Neutrophil (primary cell): ENCODE results near the gene DEPDC5.

ENCODE experiments used
- H3K27ac ChIP-seq: fragments of 200-600 bp; sonication (generic); 2 replicates; pipeline ENCODE4 v1.5.1; 2016; ENCODE audit warnings: mild to moderate bottlenecking, moderate library complexity
- H3K27me3 ChIP-seq: fragments of 200-600 bp; sonication (generic); 2 replicates; pipeline ENCODE4 v1.6.0; 2016; ENCODE audit warnings: mild to moderate bottlenecking
- H3K36me3 ChIP-seq: fragments of 200-600 bp; sonication (generic); 2 replicates; pipeline ENCODE4 v1.5.1; 2017
- H3K4me1 ChIP-seq, 2 experiments: fragments of 200-600 bp in 1 of 2; sonication (generic) in 1 of 2; 1 replicate in 1 of 2; 2 replicates in 1 of 2; pipeline versions ENCODE4 v1.5.1 to v1.6.1; 2013 to 2016; ENCODE audit warnings: low read depth in 1 of 2, low read length in 1 of 2, mild to moderate bottlenecking in 1 of 2, moderate library complexity in 1 of 2; ENCODE audit not compliant: control insufficient read depth in 1 of 2, insufficient read depth in 1 of 2
- H3K4me3 ChIP-seq, 2 experiments: fragments of 200-600 bp in 1 of 2; sonication (generic) in 1 of 2; 1 replicate in 1 of 2; 2 replicates in 1 of 2; pipeline ENCODE4 v1.5.1; 2013 to 2016; ENCODE audit warnings: low read depth in 1 of 2, low read length in 1 of 2, mild to moderate bottlenecking in 1 of 2, moderate library complexity in 1 of 2
- H3K9me3 ChIP-seq: fragments of 200-600 bp; sonication (generic); 2 replicates; pipeline ENCODE4 v1.5.1; 2016
- TF ChIP-seq, protein P1 (sequence below): fragments of 200-600 bp; sonication (generic); IDR thresholded peaks from 2 replicates; pipeline ENCODE4 v1.5.1; 2016; ENCODE audit warnings: antibody characterized with exemption

Gene DEPDC5

DNA sequence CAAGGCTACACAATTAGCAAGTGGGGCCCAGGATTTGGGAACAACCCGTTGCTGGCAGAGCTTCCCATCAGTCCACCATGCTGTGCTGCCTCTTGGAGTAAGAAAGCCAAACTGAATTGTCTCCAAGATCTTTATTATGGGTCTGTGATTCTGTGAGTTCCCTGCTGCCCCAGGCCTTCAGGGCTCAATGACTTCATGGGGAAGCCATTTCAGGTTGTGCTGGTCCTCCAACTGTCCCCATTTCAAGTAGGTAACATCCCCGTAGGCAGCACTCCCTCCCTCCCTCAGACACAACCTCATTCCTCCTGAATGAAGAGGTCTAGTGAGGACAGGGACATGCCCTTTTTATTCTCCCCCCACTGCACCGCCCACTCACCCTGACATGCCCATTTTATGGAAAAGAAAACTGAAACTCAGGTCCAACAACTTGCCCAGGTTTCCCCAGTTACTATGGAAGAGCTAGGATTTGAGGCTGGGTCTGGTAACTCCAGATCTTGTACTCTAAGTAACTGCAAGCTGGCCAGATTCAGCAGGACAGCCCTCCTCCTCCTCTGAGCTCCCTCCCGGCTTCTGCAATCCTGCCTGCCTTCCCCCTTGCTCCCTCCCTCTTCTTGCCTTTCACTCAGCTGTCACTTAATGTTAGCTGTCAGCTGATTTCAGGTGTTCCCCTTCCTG is 182.3 kb downstream of the DEPDC5 start:
- TF ChIP-seq, protein P1, sequence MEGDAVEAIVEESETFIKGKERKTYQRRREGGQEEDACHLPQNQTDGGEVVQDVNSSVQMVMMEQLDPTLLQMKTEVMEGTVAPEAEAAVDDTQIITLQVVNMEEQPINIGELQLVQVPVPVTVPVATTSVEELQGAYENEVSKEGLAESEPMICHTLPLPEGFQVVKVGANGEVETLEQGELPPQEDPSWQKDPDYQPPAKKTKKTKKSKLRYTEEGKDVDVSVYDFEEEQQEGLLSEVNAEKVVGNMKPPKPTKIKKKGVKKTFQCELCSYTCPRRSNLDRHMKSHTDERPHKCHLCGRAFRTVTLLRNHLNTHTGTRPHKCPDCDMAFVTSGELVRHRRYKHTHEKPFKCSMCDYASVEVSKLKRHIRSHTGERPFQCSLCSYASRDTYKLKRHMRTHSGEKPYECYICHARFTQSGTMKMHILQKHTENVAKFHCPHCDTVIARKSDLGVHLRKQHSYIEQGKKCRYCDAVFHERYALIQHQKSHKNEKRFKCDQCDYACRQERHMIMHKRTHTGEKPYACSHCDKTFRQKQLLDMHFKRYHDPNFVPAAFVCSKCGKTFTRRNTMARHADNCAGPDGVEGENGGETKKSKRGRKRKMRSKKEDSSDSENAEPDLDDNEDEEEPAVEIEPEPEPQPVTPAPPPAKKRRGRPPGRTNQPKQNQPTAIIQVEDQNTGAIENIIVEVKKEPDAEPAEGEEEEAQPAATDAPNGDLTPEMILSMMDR = no peak
- Histone ChIP-seq H3K4me1 (peaks cover 13 to 22% of the 10 kb centered on the region in 2 experiments), H3K36me3 (no peaks in the 10 kb centered on the region), H3K27ac (no peak overlapping the region), H3K9me3 (no peaks in the 10 kb centered on the region), H3K4me3 (no peak overlapping the region), H3K27me3 (no peaks in the 10 kb centered on the region)

DNA sequence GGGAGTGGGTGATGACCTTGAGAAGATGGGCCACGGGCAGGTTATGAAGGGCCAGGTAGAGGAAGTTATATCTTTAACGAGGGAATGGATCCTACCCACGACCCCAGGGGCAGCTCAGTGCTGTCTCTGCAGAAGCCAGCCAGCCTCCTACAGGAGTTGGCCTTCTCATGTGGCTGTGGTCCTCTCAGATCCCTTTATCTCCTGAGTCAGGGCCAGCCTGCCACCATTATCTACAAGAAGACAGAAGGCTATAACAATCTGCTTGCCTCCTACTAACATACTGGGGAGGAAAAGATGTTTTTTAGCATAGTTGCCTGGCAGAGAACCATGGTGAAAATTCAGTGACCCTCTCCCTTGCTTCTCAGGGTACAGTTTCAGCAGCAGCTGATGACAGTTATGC is 183.5 kb downstream of the DEPDC5 start:
- no peak overlapping the region for H3K4me3 ChIP-seq
- TF ChIP-seq, protein P1 = no peak
- H3K36me3 ChIP-seq = no peaks in the 10 kb centered on the region
- no peak overlapping the region for H3K27ac ChIP-seq
- no peaks in the 10 kb centered on the region for H3K9me3 ChIP-seq
- H3K27me3 ChIP-seq = no peaks in the 10 kb centered on the region
- H3K4me1 ChIP-seq = peaks cover 13 to 24% of the 10 kb centered on the region in 2 experiments

DNA sequence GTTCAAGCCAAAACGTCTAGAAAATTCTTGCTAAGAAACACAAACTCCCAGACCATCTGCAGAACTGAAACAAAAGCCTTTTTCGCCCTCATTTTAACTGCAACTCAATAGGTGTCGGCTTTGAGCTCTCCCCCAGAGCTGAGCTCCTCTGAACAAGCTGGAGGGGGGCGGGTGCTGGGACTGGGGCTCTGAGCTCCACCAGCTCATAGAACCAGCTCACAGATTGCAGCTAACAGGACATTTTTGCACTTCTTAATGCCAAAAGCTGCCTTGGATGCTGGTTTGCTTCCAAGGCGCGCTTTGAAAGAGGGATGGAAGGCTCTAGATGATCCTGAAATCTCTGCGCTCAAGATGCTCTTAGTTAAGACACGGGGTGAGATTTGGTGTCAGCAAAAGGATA is 184.5 kb downstream of the DEPDC5 start:
- Histone ChIP-seq H3K36me3 (no peaks in the 10 kb centered on the region), H3K9me3 (no peaks in the 10 kb centered on the region), H3K4me3 (no peak overlapping the region), H3K4me1 (peaks cover 20 to 34% of the 10 kb centered on the region in 2 experiments), H3K27ac (no peak overlapping the region), H3K27me3 (no peaks in the 10 kb centered on the region)
- TF ChIP-seq, protein P1 = no peak

DNA sequence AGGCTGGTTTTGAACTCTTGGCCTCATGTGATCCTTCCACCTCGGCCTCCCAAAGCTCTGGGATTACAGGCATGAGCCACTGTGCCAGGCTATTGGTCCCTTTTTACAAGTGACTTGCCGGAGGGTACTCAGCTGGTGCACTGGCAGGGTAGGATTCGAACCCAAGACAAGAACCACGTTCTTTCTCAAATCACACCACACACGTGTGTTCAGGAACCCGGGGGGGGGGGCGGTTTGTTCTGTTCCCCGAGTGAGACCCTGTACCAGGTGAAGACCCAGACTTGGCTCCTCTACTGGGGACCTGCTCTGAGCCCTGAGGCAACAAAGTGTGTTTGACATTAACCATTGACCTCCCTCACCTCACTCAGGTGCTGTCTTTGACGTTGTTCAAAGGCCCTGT is 186.7 kb downstream of the DEPDC5 start:
- H3K27me3 ChIP-seq = no peaks in the 10 kb centered on the region
- no peaks in the 10 kb centered on the region for H3K36me3 ChIP-seq
- TF ChIP-seq, protein P1 = no peak
- no peak overlapping the region for H3K27ac ChIP-seq
- H3K9me3 ChIP-seq = no peaks in the 10 kb centered on the region
- H3K4me3 ChIP-seq = no peak overlapping the region
- H3K4me1 ChIP-seq = peaks cover 29 to 39% of the 10 kb centered on the region in 2 experiments

DNA sequence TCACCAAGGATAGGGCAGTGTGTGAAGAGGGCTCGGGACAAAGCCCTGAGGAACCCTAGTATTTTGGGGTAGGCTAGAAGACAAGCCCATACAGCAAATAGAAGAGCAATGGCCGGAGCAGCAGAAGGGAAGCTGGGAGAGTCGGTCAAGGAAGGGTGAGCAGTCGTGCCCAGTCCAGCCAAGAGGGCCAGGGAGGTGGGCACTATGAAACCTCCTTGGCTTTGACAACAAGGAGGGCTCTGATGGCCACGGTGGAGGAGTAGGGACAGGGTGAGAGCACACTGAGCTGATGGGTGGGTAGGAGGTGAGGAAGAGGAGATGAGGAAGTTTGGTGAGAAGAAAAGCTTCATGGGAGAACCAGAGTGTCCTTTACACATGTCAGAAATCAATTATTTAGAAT is 188.3 kb downstream of the DEPDC5 start:
- H3K4me3 ChIP-seq = no peak overlapping the region
- no peaks in the 10 kb centered on the region for H3K9me3 ChIP-seq
- no peaks in the 10 kb centered on the region for H3K36me3 ChIP-seq
- TF ChIP-seq, protein P1 = no peak
- H3K27me3 ChIP-seq = no peaks in the 10 kb centered on the region
- no peak overlapping the region for H3K27ac ChIP-seq
- peaks cover 36 to 40% of the 10 kb centered on the region in 2 experiments for H3K4me1 ChIP-seq
